ENCODE measurements around the gene PBX1.

GRCh38 chr1:164562947-164563520, 4.0 kb downstream of the PBX1 start:
- TF ChIP-seq EZH2 (IDR thresholded peaks at IDR 0.05; ENCODE audit: insufficient read depth, poor library complexity, severe bottlenecking): no peak
- no peak for TF ChIP-seq EZH2phosphoT487 (IDR thresholded peaks at IDR 0.05; ENCODE audit: insufficient read depth, low read depth)
